Cardiac fibroblast (primary cell): Measurements from ENCODE around the gene TUSC2.
A peak's percentile ranks its signal among the peaks of the same experiment; 100 is the strongest.

Experiments used
- DNase-seq, 2 donors: peaks; one replicate each; pipeline versions ENCODE4 v3.0.0 to v3.0.0-alpha.2; 2010; ENCODE audit warnings: low read depth in 2 of 2
- H3K4me3 ChIP-seq, 2 donors: replicated peaks in 1 of 2; 1 replicate in 1 of 2; 2 replicates in 1 of 2; pipeline ENCODE4 v1.5.1; 2011; ENCODE audit warnings: low read depth in 2 of 2, low read length in 2 of 2, mild to moderate bottlenecking in 2 of 2, moderate library complexity in 1 of 2
- CTCF ChIP-seq: IDR thresholded peaks from one replicate; pipeline ENCODE4 v1.5.1; 2011; ENCODE audit warnings: low read depth, mild to moderate bottlenecking, low read length, inconsistent platforms

Gene TUSC2

GRCh38 chr3:50359760-50360110 lies 31.7 kb upstream of the TUSC2 start:
- H3K4me3 ChIP-seq: peak overlapping the region in 1 of 2 donors; percentile 94
- no peak for TF ChIP-seq CTCF
- DNase-seq: no peak

- peak; percentile 99 for DNase-seq
- no peak for TF ChIP-seq CTCF
- peak within 1 kb of the TSS; percentile 88 to 94 for H3K4me3 ChIP-seq
Observed at GRCh38 chr3:50358911-50359759, 31.1 kb upstream of the TUSC2 start, which contains the start of gene TMEM115. TSS of gene TMEM115 (minus strand) at chr3:50359521. CDS start at chr3:50359063, 458 bp downstream.

GRCh38 chr3:50358355-50358910 lies 30.4 kb upstream of the TUSC2 start:
- no peak for TF ChIP-seq CTCF
- no peak for DNase-seq
- peak overlapping the region; percentile 88 to 94 for H3K4me3 ChIP-seq

GRCh38 chr3:50357481-50357880 lies 29.5 kb upstream of the TUSC2 start:
- DNase-seq: no peak
- H3K4me3 ChIP-seq: peak overlapping the region; percentile 88 to 94
- no peak for TF ChIP-seq CTCF

GRCh38 chr3:50356553-50356952 lies 28.5 kb upstream of the TUSC2 start:
- peak; percentile 44 to 49 for DNase-seq
- peak overlapping the region; percentile 88 to 94 for H3K4me3 ChIP-seq
- TF ChIP-seq CTCF: no peak

- no peak for TF ChIP-seq CTCF
- H3K4me3 ChIP-seq: peak overlapping the region; percentile 88 to 94
Observed at GRCh38 chr3:50355829-50356552, 28.0 kb upstream of the TUSC2 start.

More at GRCh38 chr3:50355829-50356552, 28.0 kb upstream of the TUSC2 start:
- DNase-seq: no peak
